Measurements from ENCODE around the gene BICD2. TPM values are rescaled to one million over a fixed set of nuclear protein-coding genes. Genes with fewer than 3 reads are reported as not detected.

The BICD2 gene
- total RNA-seq, 1 donor from 2014 or later = 29.1 TPM

GRCh38 chr9:92720209-92720765 lies 44.3 kb downstream of the BICD2 start:
- Histone ChIP-seq H3K4me1 (no peaks in the 10 kb centered on the region), H3K9me3 (no peaks in the 10 kb centered on the region), H3K4me3 (no peak overlapping the region), H3K36me3 (peaks cover 61 to 82% of the 10 kb centered on the region in 2 donors), H3K27ac (no peak overlapping the region), H3K27me3 (no peaks in the 10 kb centered on the region)
- TF ChIP-seq CTCF (IDR thresholded peaks at IDR 0.05) = no peak
- DNase-seq (ENCODE audit: low spot score in 2 of 2) = no peak
- intact Hi-C loops (cut with DNase I) = no loop called here

GRCh38 chr9:92719028-92719647 lies 45.5 kb downstream of the BICD2 start:
- H3K9me3 ChIP-seq = no peaks in the 10 kb centered on the region
- H3K4me1 ChIP-seq = no peaks in the 10 kb centered on the region
- intact Hi-C loops (cut with DNase I) = no loop called here
- peaks cover 69 to 84% of the 10 kb centered on the region in 2 donors for H3K36me3 ChIP-seq
- H3K27ac ChIP-seq = no peak overlapping the region
- H3K27me3 ChIP-seq = no peaks in the 10 kb centered on the region
- no peak overlapping the region for H3K4me3 ChIP-seq
- no peak for TF ChIP-seq CTCF (IDR thresholded peaks at IDR 0.05)
- no peak for DNase-seq (ENCODE audit: low spot score in 2 of 2)

GRCh38 chr9:92718086-92719001 lies 46.3 kb downstream of the BICD2 start:
- no peak for TF ChIP-seq CTCF (IDR thresholded peaks at IDR 0.05)
- intact Hi-C loops (cut with DNase I) = no loop called here
- Histone ChIP-seq H3K9me3 (no peaks in the 10 kb centered on the region), H3K27ac (no peak overlapping the region), H3K4me3 (no peak overlapping the region), H3K27me3 (no peaks in the 10 kb centered on the region), H3K36me3 (peaks cover 77 to 90% of the 10 kb centered on the region in 2 donors), H3K4me1 (no peaks in the 10 kb centered on the region)
- DNase-seq (ENCODE audit: low spot score in 2 of 2) = no peak

GRCh38 chr9:92717201-92718085 lies 47.2 kb downstream of the BICD2 start:
- no peak for DNase-seq (ENCODE audit: low spot score in 2 of 2)
- intact Hi-C loops (cut with DNase I) = loop anchor here (2.0 kb wide), 2 partner anchors 47 kb away; partner anchors contain the start of genes BICD2 and IPPK
- H3K4me1 ChIP-seq = no peaks in the 10 kb centered on the region
- H3K27me3 ChIP-seq = no peaks in the 10 kb centered on the region
- no peaks in the 10 kb centered on the region for H3K9me3 ChIP-seq
- peaks cover 85 to 92% of the 10 kb centered on the region in 2 donors for H3K36me3 ChIP-seq
- TF ChIP-seq CTCF (IDR thresholded peaks at IDR 0.05) = no peak
- no peak overlapping the region for H3K4me3 ChIP-seq
- no peak overlapping the region for H3K27ac ChIP-seq

GRCh38 chr9:92716557-92716956 lies 48.1 kb downstream of the BICD2 start:
- TF ChIP-seq CTCF (IDR thresholded peaks at IDR 0.05) = peak; percentile 81 to 91 (median 83)
- Histone ChIP-seq H3K4me1 (no peaks in the 10 kb centered on the region), H3K4me3 (no peak overlapping the region), H3K27me3 (no peaks in the 10 kb centered on the region), H3K36me3 (peaks cover 82 to 83% of the 10 kb centered on the region in 2 donors), H3K27ac (no peak overlapping the region), H3K9me3 (no peaks in the 10 kb centered on the region)
- DNase-seq (ENCODE audit: low spot score in 2 of 2) = no peak
- intact Hi-C loops (cut with DNase I) = loop anchor here (1.0 to 2.0 kb wide), 3 partner anchors 46 to 74 kb away; partner anchors contain the start of genes BICD2 and IPPK

Measured in ascending aorta (tissue), 2 donors.